SU-DHL-6 (cell line): Measurements from ENCODE around the gene LYSMD3.

ENCODE experiments used
- EZH2phosphoT487 ChIP-seq: fragments of 200-600 bp; sonication (generic), shearing (Covaris generic); conservative IDR thresholded peaks from 2 replicates; pipeline ENCODE4 v1.6.1; 2018; ENCODE audit warnings: mild to moderate bottlenecking, antibody characterized with exemption, low read length, moderate library complexity, mixed read lengths
- TF ChIP-seq, protein P1 (sequence below): fragments of 200-600 bp; sonication (generic); IDR thresholded peaks from one replicate; pipeline ENCODE4 v1.5.1; 2017; ENCODE audit warnings: antibody characterized with exemption, mild to moderate bottlenecking, low read length, moderate library complexity; ENCODE audit not compliant: insufficient read depth, poor library complexity, severe bottlenecking

DNA sequence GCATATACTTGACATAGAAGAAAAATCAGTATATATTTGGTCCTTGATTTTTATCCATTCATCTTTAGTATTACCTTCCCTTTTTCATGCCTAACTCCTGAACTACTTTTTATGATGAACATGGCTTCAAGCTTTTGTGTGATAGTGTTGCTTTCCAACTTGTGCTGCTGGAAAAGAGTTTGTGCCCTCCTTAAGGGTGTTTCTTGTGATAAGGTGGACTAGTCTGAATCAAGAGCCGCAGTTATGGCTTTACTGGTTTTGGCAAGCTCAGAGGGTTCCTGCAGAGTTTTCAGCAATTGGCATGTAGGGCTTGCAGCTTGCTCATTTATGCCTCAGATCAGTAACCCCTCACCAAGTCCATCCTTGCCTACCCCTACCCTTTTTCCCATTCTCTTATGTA lies 34.2 kb downstream of the LYSMD3 start:
- TF ChIP-seq, protein P1, sequence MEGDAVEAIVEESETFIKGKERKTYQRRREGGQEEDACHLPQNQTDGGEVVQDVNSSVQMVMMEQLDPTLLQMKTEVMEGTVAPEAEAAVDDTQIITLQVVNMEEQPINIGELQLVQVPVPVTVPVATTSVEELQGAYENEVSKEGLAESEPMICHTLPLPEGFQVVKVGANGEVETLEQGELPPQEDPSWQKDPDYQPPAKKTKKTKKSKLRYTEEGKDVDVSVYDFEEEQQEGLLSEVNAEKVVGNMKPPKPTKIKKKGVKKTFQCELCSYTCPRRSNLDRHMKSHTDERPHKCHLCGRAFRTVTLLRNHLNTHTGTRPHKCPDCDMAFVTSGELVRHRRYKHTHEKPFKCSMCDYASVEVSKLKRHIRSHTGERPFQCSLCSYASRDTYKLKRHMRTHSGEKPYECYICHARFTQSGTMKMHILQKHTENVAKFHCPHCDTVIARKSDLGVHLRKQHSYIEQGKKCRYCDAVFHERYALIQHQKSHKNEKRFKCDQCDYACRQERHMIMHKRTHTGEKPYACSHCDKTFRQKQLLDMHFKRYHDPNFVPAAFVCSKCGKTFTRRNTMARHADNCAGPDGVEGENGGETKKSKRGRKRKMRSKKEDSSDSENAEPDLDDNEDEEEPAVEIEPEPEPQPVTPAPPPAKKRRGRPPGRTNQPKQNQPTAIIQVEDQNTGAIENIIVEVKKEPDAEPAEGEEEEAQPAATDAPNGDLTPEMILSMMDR, result no peak
- TF ChIP-seq EZH2phosphoT487, result no peak
